Ishikawa (cell line): Measurements from ENCODE around the gene TMEM40.

Source experiments
- CEBPB ChIP-seq: IDR thresholded peaks from 2 replicates; pipeline ENCODE4 v1.6.1; 2012
- EGR1 ChIP-seq: IDR thresholded peaks from 2 replicates; pipeline ENCODE4 v1.6.1; 2012
- EP300 ChIP-seq: IDR thresholded peaks from 2 replicates; pipeline ENCODE4 v1.6.1; 2012; ENCODE audit warnings: borderline replicate concordance
- MAX ChIP-seq: IDR thresholded peaks from 2 replicates; pipeline ENCODE4 v1.6.1; 2012
- NFIC ChIP-seq: IDR thresholded peaks from 2 replicates; pipeline ENCODE4 v1.6.1; 2012
- TAF1 ChIP-seq: IDR thresholded peaks from 2 replicates; pipeline ENCODE4 v1.6.1; 2012; ENCODE audit warnings: low read depth, mild to moderate bottlenecking

- TF ChIP-seq MAX: no peak
- no peak for TF ChIP-seq TAF1
- no peak for TF ChIP-seq EP300
- no peak for TF ChIP-seq NFIC
- no peak for TF ChIP-seq CEBPB
- no peak for TF ChIP-seq EGR1
Measured at GRCh38 chr3:12755754-12756153, 3.3 kb downstream of the TMEM40 start.
